B cell (primary cell): ENCODE data around the gene CDC42SE2.

Experiments
- CTCF ChIP-seq: fragments of 200-600 bp; IDR thresholded peaks from one replicate; pipeline ENCODE4 v1.8.0; 2022; ENCODE audit warnings: antibody characterized with exemption, mild to moderate bottlenecking
- EZH2 ChIP-seq: IDR thresholded peaks from 2 replicates; pipeline ENCODE4 v1.6.1; 2012; ENCODE audit warnings: borderline replicate concordance, low read depth, mild to moderate bottlenecking, moderate library complexity, low read length; ENCODE audit not compliant: insufficient read depth, poor library complexity, severe bottlenecking

GRCh38 chr5:131364507-131365050 lies 100.7 kb downstream of the CDC42SE2 start:
- TF ChIP-seq CTCF = no peak
- TF ChIP-seq EZH2 = no peak
